CD4-positive, alpha-beta memory T cell (primary cell): ENCODE measurements around the gene TENM3. TPM values are rescaled to one million over a fixed set of nuclear protein-coding genes. Genes with fewer than 3 reads are reported as not detected.

ENCODE experiments used
- CTCF ChIA-PET: fragments of 350-600 bp; sonication (Branson Sonifier 250); formaldehyde crosslinking; loops from one replicate; lab custom pipeline; 2021; ENCODE audit warnings: inconsistent platforms; ENCODE audit not compliant: partially characterized antibody; lab: Charles Lee
- POLR2A ChIA-PET: fragments of 350-600 bp; sonication (Branson Sonifier 250); formaldehyde crosslinking; loops from one replicate; lab custom pipeline; 2021; ENCODE audit not compliant: partially characterized antibody; lab: Charles Lee
- DNase-seq, 5 donors: peaks; one replicate each; pipeline versions ENCODE4 v3.0.0 to v3.0.0-alpha.2; 2020 to 2022; ENCODE audit warnings: mixed read lengths in 1 of 5
- H3K27ac ChIP-seq: one replicate; pipeline ENCODE4 v1.7.0; 2013; ENCODE audit warnings: low read depth, low read length
- H3K27me3 ChIP-seq: 2 replicates; pipeline ENCODE4 v1.7.0; 2013; ENCODE audit warnings: mild to moderate bottlenecking, low read length, moderate library complexity; ENCODE audit not compliant: insufficient read depth
- H3K36me3 ChIP-seq: 2 replicates; pipeline ENCODE4 v1.7.0; 2013; ENCODE audit warnings: mild to moderate bottlenecking, low read length, moderate library complexity; ENCODE audit not compliant: insufficient read depth
- H3K4me1 ChIP-seq: 2 replicates; pipeline ENCODE4 v1.7.0; 2013; ENCODE audit warnings: mild to moderate bottlenecking, low read length, moderate library complexity; ENCODE audit not compliant: insufficient read depth
- H3K4me3 ChIP-seq, 2 donors: one replicate each; pipeline ENCODE4 v1.7.0; 2013; ENCODE audit warnings: low read length in 2 of 2, mild to moderate bottlenecking in 1 of 2
- H3K9me3 ChIP-seq, 2 donors: one replicate each; pipeline ENCODE4 v1.7.0; 2013; ENCODE audit warnings: low read length in 2 of 2, control low read depth in 1 of 2; ENCODE audit not compliant: control insufficient read depth in 1 of 2
- H3K27ac Mint-ChIP-seq, 7 donors: one replicate each; pipeline ENCODE4 v1.8.0; 2020 to 2021; ENCODE audit warnings: mixed read lengths in 7 of 7, mild to moderate bottlenecking in 6 of 7, inconsistent platforms in 3 of 7, moderate library complexity in 3 of 7
- H3K27me3 Mint-ChIP-seq, 2 donors: one replicate each; pipeline ENCODE4 v1.8.0; 2020 to 2021; ENCODE audit warnings: mixed read lengths in 2 of 2
- H3K36me3 Mint-ChIP-seq, 2 donors: one replicate each; pipeline ENCODE4 v1.8.0; 2020 to 2021; ENCODE audit warnings: mixed read lengths in 2 of 2, inconsistent platforms in 1 of 2, mild to moderate bottlenecking in 1 of 2
- H3K4me1 Mint-ChIP-seq, 4 donors: one replicate each; pipeline ENCODE4 v1.8.0; 2020 to 2021; ENCODE audit warnings: mixed read lengths in 4 of 4, mild to moderate bottlenecking in 1 of 4
- H3K4me3 Mint-ChIP-seq, 8 donors: one replicate each; pipeline ENCODE4 v1.8.0; 2020 to 2021; ENCODE audit warnings: mixed read lengths in 8 of 8, mild to moderate bottlenecking in 7 of 8, moderate library complexity in 6 of 8, inconsistent platforms in 3 of 8
- H3K9me3 Mint-ChIP-seq, 8 donors: one replicate each; pipeline ENCODE4 v1.8.0; 2020 to 2021; ENCODE audit warnings: mixed read lengths in 8 of 8, mild to moderate bottlenecking in 5 of 8, inconsistent platforms in 3 of 8, moderate library complexity in 1 of 8
- intact Hi-C: fragments of 100-400 bp; cut with micrococcal nuclease; formaldehyde crosslinking; loops from one replicate; pipeline ENCODE4 v1.15.1; 2023
- polyA plus RNA-seq, 2 donors: library from polyadenylated mRNA; unstranded; fragments of 300-500 nt; fragmentation: Illumina TruSeq; gene quantifications; one replicate each; pipeline ENCODE4 v1.2.3, GENCODE V29; 2021
- total RNA-seq, 2 experiments: library from RNA; stranded (reverse); gene quantifications; one replicate each; pipeline ENCODE4 v1.2.3, GENCODE V29; 2021

The TENM3 gene
- total and polyA plus RNA-seq, 4 experiments from 2014 or later = not detected

GRCh38 chr4:182537031-182537795 lies 294.0 kb downstream of the TENM3 start:
- intact Hi-C loops = no loop called here
- no peak overlapping the region for H3K27ac ChIP-seq
- H3K4me3 Mint-ChIP-seq = no peak overlapping the region
- H3K36me3 ChIP-seq = no peaks in the 10 kb centered on the region
- H3K4me1 Mint-ChIP-seq = no peaks in the 10 kb centered on the region
- no peaks in the 10 kb centered on the region for H3K9me3 ChIP-seq
- H3K36me3 Mint-ChIP-seq = no peaks in the 10 kb centered on the region
- no peaks in the 10 kb centered on the region for H3K9me3 Mint-ChIP-seq
- ChIA-PET CTCF (no interaction called here), POLR2A (no interaction called here)
- H3K4me1 ChIP-seq = no peaks in the 10 kb centered on the region
- no peaks in the 10 kb centered on the region for H3K27me3 Mint-ChIP-seq
- DNase-seq = no peak
- H3K27me3 ChIP-seq = no peaks in the 10 kb centered on the region
- no peak overlapping the region for H3K4me3 ChIP-seq
- H3K27ac Mint-ChIP-seq = no peak overlapping the region

DNA sequence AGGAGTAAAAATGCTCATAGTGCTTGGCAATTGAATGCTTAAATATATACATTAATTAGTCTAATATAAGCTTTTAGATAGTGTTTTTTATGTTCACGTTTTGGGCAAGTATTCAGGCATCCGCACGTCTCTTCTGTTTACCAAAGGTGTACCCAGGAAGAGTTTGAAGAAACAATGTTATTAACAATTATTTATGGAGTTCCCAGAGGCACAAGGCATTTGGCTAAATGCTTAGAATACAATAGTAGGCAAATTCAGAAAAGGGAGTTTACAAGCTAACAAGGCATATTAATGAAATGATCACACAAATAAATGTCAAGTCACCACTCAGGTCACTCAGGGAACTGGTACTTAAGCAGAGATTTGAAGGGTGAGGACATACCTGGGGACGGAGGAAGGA lies 294.8 kb downstream of the TENM3 start:
- Mint-ChIP-seq H3K4me3 (no peak overlapping the region), H3K4me1 (no peaks in the 10 kb centered on the region), H3K27me3 (no peaks in the 10 kb centered on the region), H3K9me3 (no peaks in the 10 kb centered on the region), H3K36me3 (no peaks in the 10 kb centered on the region), H3K27ac (no peak overlapping the region)
- no peaks in the 10 kb centered on the region for H3K4me1 ChIP-seq
- no peaks in the 10 kb centered on the region for H3K27me3 ChIP-seq
- H3K27ac ChIP-seq = no peak overlapping the region
- H3K9me3 ChIP-seq = no peaks in the 10 kb centered on the region
- no peak overlapping the region for H3K4me3 ChIP-seq
- no peaks in the 10 kb centered on the region for H3K36me3 ChIP-seq
- DNase-seq = no peak
- intact Hi-C loops = no loop called here
- CTCF ChIA-PET = no interaction called here
- POLR2A ChIA-PET = no interaction called here

DNA sequence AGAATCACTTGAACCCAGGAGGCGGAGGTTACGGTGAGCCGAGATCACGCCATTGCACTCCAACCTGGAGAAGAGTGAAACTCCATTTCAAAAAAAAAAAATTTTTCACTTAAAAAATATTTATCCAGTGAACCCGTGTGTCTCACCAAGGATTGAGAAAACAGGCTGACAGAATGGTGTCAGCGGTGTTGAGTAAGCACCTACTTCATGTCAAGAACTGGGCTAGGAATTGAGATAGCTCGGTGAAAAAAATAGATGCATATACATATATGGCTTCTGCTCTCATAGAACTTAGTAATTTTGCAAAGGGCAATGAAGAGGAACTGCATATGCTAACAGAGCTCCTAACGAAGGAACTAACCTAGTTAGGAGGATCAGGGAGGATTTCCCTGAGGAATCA lies 297.3 kb downstream of the TENM3 start:
- intact Hi-C loops = no loop called here
- no peaks in the 10 kb centered on the region for H3K36me3 ChIP-seq
- no peak overlapping the region for H3K27ac ChIP-seq
- DNase-seq = no peak
- no peak overlapping the region for H3K4me3 ChIP-seq
- H3K4me1 Mint-ChIP-seq = no peaks in the 10 kb centered on the region
- peaks cover 0 to 2% of the 10 kb centered on the region in 2 donors for H3K27me3 Mint-ChIP-seq
- no peaks in the 10 kb centered on the region for H3K27me3 ChIP-seq
- no peaks in the 10 kb centered on the region for H3K9me3 ChIP-seq
- H3K4me3 Mint-ChIP-seq = no peak overlapping the region
- ChIA-PET CTCF (no interaction called here), POLR2A (no interaction called here)
- no peaks in the 10 kb centered on the region for H3K9me3 Mint-ChIP-seq
- no peaks in the 10 kb centered on the region for H3K36me3 Mint-ChIP-seq
- H3K27ac Mint-ChIP-seq = no peak overlapping the region
- no peaks in the 10 kb centered on the region for H3K4me1 ChIP-seq

DNA sequence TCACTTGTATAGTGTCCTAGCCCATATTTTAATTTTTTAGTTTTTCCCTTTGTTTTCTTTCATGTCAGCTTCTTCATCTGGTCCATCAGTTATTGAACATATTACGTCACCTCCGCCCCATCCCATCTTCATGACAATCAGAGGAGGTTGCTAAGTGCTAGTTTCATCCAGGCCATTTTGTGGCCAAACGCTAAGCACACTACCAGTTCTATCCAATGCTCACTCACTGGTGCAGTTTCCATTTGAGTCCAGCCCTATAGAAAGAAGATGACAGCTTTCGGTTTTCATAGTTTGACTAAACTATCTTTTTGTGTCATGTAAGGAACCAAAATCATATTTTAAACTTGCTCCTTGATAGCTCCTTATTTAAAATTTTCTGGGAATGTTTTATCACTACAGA lies 304.2 kb downstream of the TENM3 start:
- no peak for DNase-seq
- Mint-ChIP-seq H3K4me3 (no peak overlapping the region), H3K27me3 (peaks cover 1 to 10% of the 10 kb centered on the region in 2 donors), H3K4me1 (no peaks in the 10 kb centered on the region), H3K27ac (no peak overlapping the region), H3K36me3 (no peaks in the 10 kb centered on the region), H3K9me3 (no peaks in the 10 kb centered on the region)
- H3K4me1 ChIP-seq = no peaks in the 10 kb centered on the region
- no peaks in the 10 kb centered on the region for H3K36me3 ChIP-seq
- H3K27ac ChIP-seq = no peak overlapping the region
- CTCF ChIA-PET = no interaction called here
- H3K4me3 ChIP-seq = no peak overlapping the region
- intact Hi-C loops = no loop called here
- POLR2A ChIA-PET = no interaction called here
- no peaks in the 10 kb centered on the region for H3K9me3 ChIP-seq
- H3K27me3 ChIP-seq = no peaks in the 10 kb centered on the region

- Mint-ChIP-seq H3K27ac (no peak overlapping the region), H3K9me3 (no peaks in the 10 kb centered on the region), H3K4me1 (no peaks in the 10 kb centered on the region), H3K4me3 (no peak overlapping the region), H3K27me3 (peaks cover 1 to 11% of the 10 kb centered on the region in 2 donors), H3K36me3 (no peaks in the 10 kb centered on the region)
- Histone ChIP-seq H3K4me1 (no peaks in the 10 kb centered on the region), H3K4me3 (no peak overlapping the region), H3K27me3 (no peaks in the 10 kb centered on the region), H3K27ac (no peak overlapping the region), H3K9me3 (no peaks in the 10 kb centered on the region), H3K36me3 (no peaks in the 10 kb centered on the region)
- POLR2A ChIA-PET = no interaction called here
- intact Hi-C loops = no loop called here
- CTCF ChIA-PET = no interaction called here
- no peak for DNase-seq
Measured at GRCh38 chr4:182548156-182548555, 305.0 kb downstream of the TENM3 start.

DNA sequence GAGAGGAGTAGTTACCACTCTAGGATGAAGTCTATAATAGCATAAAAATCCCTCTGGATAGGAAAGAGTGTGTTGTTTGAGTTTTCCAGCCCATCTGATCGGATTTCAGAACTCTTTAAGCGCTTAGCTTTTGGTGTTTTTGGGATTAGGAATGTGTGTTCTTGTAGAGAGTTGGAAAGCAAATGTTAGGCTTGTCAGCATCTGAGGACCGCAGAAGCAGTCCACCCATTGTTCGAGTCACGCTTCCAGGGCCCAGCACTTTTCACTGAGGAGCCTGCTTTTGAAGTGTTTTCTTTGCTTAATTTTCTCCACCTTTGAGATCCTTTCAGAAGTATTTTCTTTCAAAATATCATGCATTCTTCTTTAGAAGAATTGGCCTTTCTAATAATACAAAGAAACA lies 306.2 kb downstream of the TENM3 start:
- Histone ChIP-seq H3K36me3 (no peaks in the 10 kb centered on the region), H3K4me3 (no peak overlapping the region), H3K4me1 (no peaks in the 10 kb centered on the region), H3K27ac (no peak overlapping the region), H3K27me3 (no peaks in the 10 kb centered on the region), H3K9me3 (no peaks in the 10 kb centered on the region)
- H3K4me3 Mint-ChIP-seq = no peak overlapping the region
- intact Hi-C loops = no loop called here
- no peaks in the 10 kb centered on the region for H3K4me1 Mint-ChIP-seq
- H3K27me3 Mint-ChIP-seq = peaks cover 1 to 10% of the 10 kb centered on the region in 2 donors
- ChIA-PET POLR2A (no interaction called here), CTCF (no interaction called here)
- DNase-seq = no peak
- H3K27ac Mint-ChIP-seq = no peak overlapping the region
- no peaks in the 10 kb centered on the region for H3K36me3 Mint-ChIP-seq
- no peaks in the 10 kb centered on the region for H3K9me3 Mint-ChIP-seq

DNA sequence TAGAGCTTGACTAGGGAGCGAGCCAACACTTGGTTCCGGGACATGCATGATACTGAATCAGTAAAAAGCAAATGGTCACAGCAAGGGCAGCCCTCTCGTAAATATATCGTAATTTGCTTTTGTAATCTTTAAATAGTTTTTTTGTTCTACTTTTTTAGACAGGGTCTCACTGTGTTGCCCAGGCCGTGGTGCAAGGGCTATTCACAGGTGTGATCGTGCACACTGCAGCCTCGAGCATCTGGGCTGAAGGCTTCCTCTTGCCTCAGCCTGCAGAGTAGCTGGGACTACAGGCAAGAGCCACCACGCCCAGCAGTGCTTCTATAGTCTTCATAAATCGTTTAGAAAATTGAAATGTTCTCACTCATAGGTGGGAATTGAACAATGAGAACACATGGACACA lies 309.7 kb downstream of the TENM3 start:
- H3K36me3 ChIP-seq = no peaks in the 10 kb centered on the region
- intact Hi-C loops = no loop called here
- Mint-ChIP-seq H3K4me3 (no peak overlapping the region), H3K4me1 (no peaks in the 10 kb centered on the region), H3K27me3 (peaks cover 2 to 7% of the 10 kb centered on the region in 2 donors), H3K36me3 (no peaks in the 10 kb centered on the region), H3K9me3 (no peaks in the 10 kb centered on the region), H3K27ac (no peak overlapping the region)
- H3K4me3 ChIP-seq = no peak overlapping the region
- ChIA-PET POLR2A (no interaction called here), CTCF (interaction anchor here (0.9 kb wide), 1 partner anchor 372 kb away, joined by 3 read pairs; no protein-coding TSS in a partner anchor)
- no peaks in the 10 kb centered on the region for H3K4me1 ChIP-seq
- DNase-seq = no peak
- H3K27ac ChIP-seq = no peak overlapping the region
- H3K27me3 ChIP-seq = no peaks in the 10 kb centered on the region
- H3K9me3 ChIP-seq = no peaks in the 10 kb centered on the region
